RWPE2 (cell line): ENCODE data around the gene ZNF283.
"Not testable (repeated sequence)": the region's sequence is repeated elsewhere in the genome, so short reads cannot be mapped to it uniquely, and the experiment has no call there.

Source experiments
- ATAC-seq: fragments of 200-7000 bp; cut with Tn5 transposase; 3 replicates; pipeline ENCODE4 v1.9.1; 2021; ENCODE audit warnings: low read depth
- DNase-seq: peaks from one replicate; pipeline ENCODE4 v3.0.0-alpha.2; 2020; ENCODE audit warnings: low spot score
- H3K27ac ChIP-seq: fragments of 450-650 bp; 2 replicates; pipeline ENCODE4 v1.5.1; 2017; ENCODE audit warnings: mild to moderate bottlenecking; ENCODE audit not compliant: poor library complexity, severe bottlenecking
- H3K27me3 ChIP-seq: fragments of 250-450 bp; sonication (Bioruptor Pico); 2 replicates; pipeline ENCODE4 v1.5.1; 2021; ENCODE audit warnings: mild to moderate bottlenecking, moderate library complexity; ENCODE audit not compliant: insufficient read depth, poor library complexity, severe bottlenecking
- H3K36me3 ChIP-seq: fragments of 250-450 bp; sonication (Bioruptor Pico); 2 replicates; pipeline ENCODE4 v1.5.1; 2020; ENCODE audit warnings: low read depth, mild to moderate bottlenecking, moderate library complexity
- H3K4me1 ChIP-seq: fragments of 250-450 bp; sonication (Bioruptor Pico); 2 replicates; pipeline ENCODE4 v1.5.1; 2021; ENCODE audit warnings: mild to moderate bottlenecking, moderate library complexity; ENCODE audit not compliant: insufficient read depth, poor library complexity, severe bottlenecking
- H3K4me3 ChIP-seq: fragments of 250-450 bp; sonication (Bioruptor Pico); 2 replicates; pipeline ENCODE4 v1.5.1; 2021; ENCODE audit warnings: mild to moderate bottlenecking, moderate library complexity; ENCODE audit not compliant: severe bottlenecking
- H3K9me3 ChIP-seq: fragments of 250-450 bp; sonication (Bioruptor Pico); 2 replicates; pipeline ENCODE4 v1.5.1; 2021; ENCODE audit warnings: mild to moderate bottlenecking, moderate library complexity; ENCODE audit not compliant: severe bottlenecking
- CTCF ChIP-seq: fragments of 450-650 bp; IDR thresholded peaks from one replicate; pipeline ENCODE4 v1.5.1; 2017; ENCODE audit warnings: mild to moderate bottlenecking, moderate library complexity; ENCODE audit not compliant: poor library complexity, severe bottlenecking

Gene ZNF283

GRCh38 chr19:43820884-43821215, 6.3 kb upstream of the ZNF283 start:
- DNase-seq (no peak), ATAC-seq (no peak)
- Histone ChIP-seq H3K9me3 (peaks cover 2% of the 10 kb centered on the region), H3K36me3 (no peaks in the 10 kb centered on the region), H3K4me1 (no peaks in the 10 kb centered on the region), H3K27me3 (no peaks in the 10 kb centered on the region), H3K4me3 (peak overlapping the region; percentile 21), H3K27ac (no peak overlapping the region)
- TF ChIP-seq CTCF = no peak

- H3K4me1 ChIP-seq, ATAC-seq, DNase-seq, H3K9me3 ChIP-seq, H3K36me3 ChIP-seq, H3K4me3 ChIP-seq, H3K27me3 ChIP-seq, H3K27ac ChIP-seq: not testable (repeated sequence)
Measured at GRCh38 chr19:43823856-43824255, 3.3 kb upstream of the ZNF283 start.

- not testable (repeated sequence) for H3K4me1 ChIP-seq, DNase-seq, H3K4me3 ChIP-seq, ATAC-seq, H3K27me3 ChIP-seq, H3K9me3 ChIP-seq, H3K27ac ChIP-seq
- H3K36me3 ChIP-seq = peaks cover 15% of the 10 kb centered on the region
Measured at GRCh38 chr19:43824572-43824971, 2.5 kb upstream of the ZNF283 start.

GRCh38 chr19:43839139-43839538, 12.0 kb downstream of the ZNF283 start:
- peaks cover 33% of the 10 kb centered on the region for H3K9me3 ChIP-seq
- TF ChIP-seq CTCF = no peak
- DNase-seq (no peak), ATAC-seq (no peak)
- H3K27ac ChIP-seq = no peak overlapping the region
- no peaks in the 10 kb centered on the region for H3K4me1 ChIP-seq
- no peak overlapping the region for H3K4me3 ChIP-seq
- H3K27me3 ChIP-seq = no peaks in the 10 kb centered on the region
- peaks cover 97% of the 10 kb centered on the region for H3K36me3 ChIP-seq

GRCh38 chr19:43842007-43842406, 14.9 kb downstream of the ZNF283 start:
- H3K27ac ChIP-seq = no peak overlapping the region
- no peak overlapping the region for H3K4me3 ChIP-seq
- H3K4me1 ChIP-seq = no peaks in the 10 kb centered on the region
- no peaks in the 10 kb centered on the region for H3K27me3 ChIP-seq
- H3K9me3 ChIP-seq = peaks cover 47% of the 10 kb centered on the region
- H3K36me3 ChIP-seq = peaks cover 97% of the 10 kb centered on the region
- ATAC-seq = no peak
- no peak for TF ChIP-seq CTCF
- no peak for DNase-seq

- Histone ChIP-seq H3K36me3 (peaks cover 59% of the 10 kb centered on the region), H3K9me3 (peaks cover 45% of the 10 kb centered on the region), H3K4me3 (no peak overlapping the region), H3K27ac (no peak overlapping the region), H3K4me1 (no peaks in the 10 kb centered on the region), H3K27me3 (no peaks in the 10 kb centered on the region)
- DNase-seq = no peak
- ATAC-seq = no peak
- TF ChIP-seq CTCF = no peak
Measured at GRCh38 chr19:43847246-43847645, 20.1 kb downstream of the ZNF283 start.
